ENCODE data around the gene GULP1.

The GULP1 gene

GRCh38 chr2:188322569-188323551 lies 31.2 kb downstream of the GULP1 start:
- no peak for DNase-seq (ENCODE audit: low read depth)

- DNase-seq (ENCODE audit: low read depth), result no peak
Measured at GRCh38 chr2:188324067-188324466, 32.4 kb downstream of the GULP1 start.

GRCh38 chr2:188326290-188326668 lies 34.6 kb downstream of the GULP1 start:
- no peak for DNase-seq (ENCODE audit: low read depth)

GRCh38 chr2:188326669-188327301 lies 35.1 kb downstream of the GULP1 start:
- DNase-seq (ENCODE audit: low read depth), result no peak

- no peak for DNase-seq (ENCODE audit: low read depth)
Measured at GRCh38 chr2:188327518-188328213, 36.0 kb downstream of the GULP1 start.

- no peak for DNase-seq (ENCODE audit: low read depth)
Measured at GRCh38 chr2:188328419-188328818, 36.7 kb downstream of the GULP1 start.

- no peak for DNase-seq (ENCODE audit: low read depth)
Measured at GRCh38 chr2:188330316-188331053, 38.8 kb downstream of the GULP1 start.

- no peak for DNase-seq (ENCODE audit: low read depth)
Measured at GRCh38 chr2:188332619-188333018, 40.9 kb downstream of the GULP1 start.

- no peak for DNase-seq (ENCODE audit: low read depth)
Measured at GRCh38 chr2:188333751-188334524, 42.3 kb downstream of the GULP1 start.

GRCh38 chr2:188338463-188338862 lies 46.8 kb downstream of the GULP1 start:
- no peak for DNase-seq (ENCODE audit: low read depth)

GRCh38 chr2:188340257-188340656 lies 48.6 kb downstream of the GULP1 start:
- no peak for DNase-seq (ENCODE audit: low read depth)

GRCh38 chr2:188345020-188345419 lies 53.3 kb downstream of the GULP1 start:
- DNase-seq (ENCODE audit: low read depth), result no peak

- no peak for DNase-seq (ENCODE audit: low read depth)
Measured at GRCh38 chr2:188345426-188345825, 53.8 kb downstream of the GULP1 start.

GRCh38 chr2:188345831-188346458 lies 54.3 kb downstream of the GULP1 start:
- DNase-seq (ENCODE audit: low read depth), result no peak

GRCh38 chr2:188349019-188349418 lies 57.3 kb downstream of the GULP1 start:
- no peak for DNase-seq (ENCODE audit: low read depth)

- no peak for DNase-seq (ENCODE audit: low read depth)
Measured at GRCh38 chr2:188353282-188353681, 61.6 kb downstream of the GULP1 start.

- no peak for DNase-seq (ENCODE audit: low read depth)
Measured at GRCh38 chr2:188360485-188361263, 69.0 kb downstream of the GULP1 start.

GRCh38 chr2:188364033-188364630 lies 72.5 kb downstream of the GULP1 start:
- DNase-seq (ENCODE audit: low read depth), result no peak

- no peak for DNase-seq (ENCODE audit: low read depth)
Measured at GRCh38 chr2:188365058-188365641, 73.5 kb downstream of the GULP1 start.
